SJSA1 (cell line): ENCODE measurements around the gene TAF5L. TPM values are rescaled to one million over a fixed set of nuclear protein-coding genes. Genes with fewer than 3 reads are reported as not detected.

Experiments used
- DNase-seq, 2 experiments: peaks; one replicate each; pipeline ENCODE4 v3.0.0-alpha.2; 2015 to 2020; ENCODE audit warnings: low spot score in 2 of 2, low read depth in 1 of 2
- H3K27ac ChIP-seq: fragments of 250-450 bp; sonication (Bioruptor Pico); 2 replicates; pipeline ENCODE4 v1.5.1; 2020; ENCODE audit warnings: mild to moderate bottlenecking, moderate library complexity
- H3K27me3 ChIP-seq: fragments of 250-450 bp; sonication (Bioruptor Pico); replicated peaks from 2 replicates; pipeline ENCODE4 v1.5.1; 2020; ENCODE audit warnings: mild to moderate bottlenecking, moderate library complexity
- H3K36me3 ChIP-seq: fragments of 250-450 bp; sonication (Bioruptor Pico); 2 replicates; pipeline ENCODE4 v1.5.1; 2020; ENCODE audit warnings: mild to moderate bottlenecking
- H3K4me1 ChIP-seq: fragments of 250-450 bp; sonication (Bioruptor Pico); replicated peaks from 2 replicates; pipeline ENCODE4 v1.6.1; 2021; ENCODE audit warnings: mild to moderate bottlenecking
- H3K4me3 ChIP-seq: fragments of 250-450 bp; sonication (Bioruptor Pico); 2 replicates; pipeline ENCODE4 v1.5.1; 2020; ENCODE audit warnings: mild to moderate bottlenecking
- H3K9me3 ChIP-seq: fragments of 250-450 bp; sonication (Bioruptor Pico); replicated peaks from 2 replicates; pipeline ENCODE4 v1.5.1; 2020; ENCODE audit warnings: mild to moderate bottlenecking
- total RNA-seq: library from RNA; depleted of rRNA; stranded (reverse); fragments of >200 nt; shearing (Covaris generic); gene quantifications from 2 replicates; pipeline ENCODE4 v1.2.3, GENCODE V29; 2014; rRNA removed

TAF5L gene
- total RNA-seq: 12.0 and 25.5 TPM in 2 replicates

DNA sequence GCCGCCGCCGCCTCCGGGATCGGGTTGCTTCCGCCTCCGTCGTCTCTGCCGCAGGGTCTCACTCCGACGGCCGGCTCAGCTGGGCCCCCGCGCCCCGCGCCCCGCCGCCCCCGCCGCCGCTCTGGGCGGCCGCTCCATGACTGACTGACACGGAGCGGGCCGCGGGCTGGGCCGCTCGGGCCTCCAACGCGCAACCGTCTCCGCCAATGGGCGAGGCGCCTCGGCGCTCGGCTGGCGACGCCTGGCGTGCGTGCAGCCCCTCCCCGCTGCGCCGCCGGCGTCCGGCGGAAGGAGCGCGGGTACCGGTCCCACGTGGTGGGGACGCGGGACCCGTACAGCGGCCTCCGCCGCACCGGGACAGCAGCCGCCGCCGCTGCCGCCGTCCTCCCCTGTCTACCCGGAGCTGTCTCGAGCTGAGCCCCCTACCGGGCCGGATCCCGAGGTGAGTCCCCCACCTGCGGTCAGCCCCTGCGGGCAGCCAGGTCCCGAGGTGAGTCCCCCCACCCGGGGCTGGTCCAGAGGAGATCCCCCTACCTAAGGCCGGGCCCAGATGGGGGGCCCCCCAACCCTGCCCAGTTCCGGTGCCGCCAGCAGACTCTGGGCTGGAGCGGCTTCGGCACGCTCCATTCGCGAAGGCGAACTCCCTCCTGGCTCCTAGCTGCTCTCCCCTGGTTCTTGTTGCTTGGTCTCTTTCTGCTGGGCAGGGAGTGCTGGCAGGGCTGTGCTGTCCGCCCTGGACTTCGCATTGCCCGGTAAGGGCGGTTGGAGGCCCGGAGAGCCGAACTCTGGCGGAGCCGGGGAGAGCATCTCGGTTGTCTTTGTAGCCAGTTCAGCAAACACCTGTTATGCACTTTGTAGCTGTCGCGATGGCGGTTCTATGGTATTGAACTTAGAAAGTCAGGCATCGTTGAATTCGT lies at the start of gene TAF5L, which contains the start of gene URB2:
Gene TAF5L, minus strand, starts transcription at position 208 of the 917 bp plus-strand sequence. CDS start 11,640 bp downstream, outside the sequence.
Gene URB2, plus strand, starts transcription at position 333 of the 917 bp plus-strand sequence. CDS start 1,387 bp downstream, outside the sequence.
- peaks cover 26% of the 10 kb centered on the region for H3K36me3 ChIP-seq
- H3K27ac ChIP-seq: peak within 1 kb of the TSS; percentile 58
- H3K4me1 ChIP-seq: peaks cover 16% of the 10 kb centered on the region
- peak; percentile 81 to 86 for DNase-seq
- H3K4me3 ChIP-seq: peak within 1 kb of the TSS; percentile 98
- H3K27me3 ChIP-seq: no peaks in the 10 kb centered on the region
- H3K9me3 ChIP-seq: peaks cover 3% of the 10 kb centered on the region; the same call in 1 of the 2 replicates

DNA sequence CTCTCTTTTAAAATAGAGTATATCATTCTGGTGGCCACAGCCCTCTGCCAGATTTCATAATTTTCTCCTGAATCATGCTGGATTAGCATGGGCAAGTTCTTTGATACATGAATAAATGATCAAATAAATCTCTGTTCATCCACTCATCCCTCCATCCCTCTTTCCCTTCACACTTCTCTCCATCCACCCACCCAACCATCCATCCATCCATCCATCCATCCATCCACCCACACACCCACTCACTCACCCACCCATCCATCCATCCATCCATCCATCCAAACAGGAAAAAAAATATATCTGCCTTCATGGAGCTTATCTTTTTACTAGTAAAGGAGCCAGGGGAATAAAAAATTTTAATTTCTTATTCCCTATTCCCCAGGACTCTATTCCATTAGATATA lies 49.5 kb upstream of the TAF5L start:
- H3K9me3 ChIP-seq: no peaks in the 10 kb centered on the region
- H3K36me3 ChIP-seq: no peaks in the 10 kb centered on the region
- peak in 1 of 2 experiments; percentile 3 for DNase-seq
- no peaks in the 10 kb centered on the region for H3K27me3 ChIP-seq
- no peaks in the 10 kb centered on the region for H3K4me1 ChIP-seq
- no peak overlapping the region for H3K27ac ChIP-seq
- no peak overlapping the region for H3K4me3 ChIP-seq

DNA sequence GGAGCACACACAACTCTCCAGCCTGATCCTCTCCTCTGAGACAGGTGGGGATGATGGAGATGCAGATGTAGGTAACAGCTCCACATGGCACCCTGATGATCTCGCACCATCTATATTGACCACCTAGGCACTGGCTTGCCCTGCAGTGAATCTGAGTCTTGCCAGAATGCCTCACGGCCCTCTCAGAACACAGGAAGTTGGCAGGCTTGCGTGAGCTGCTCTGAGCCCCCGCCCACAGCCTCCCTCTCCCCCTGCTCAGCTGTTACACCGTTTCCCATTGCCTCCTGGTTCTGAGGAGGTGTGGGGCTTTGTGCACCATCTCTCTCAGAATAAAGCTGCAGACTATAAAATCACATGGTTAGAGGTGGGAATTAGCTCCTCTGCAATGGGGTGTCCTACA lies 48.1 kb upstream of the TAF5L start:
- Histone ChIP-seq H3K36me3 (no peaks in the 10 kb centered on the region), H3K4me1 (no peaks in the 10 kb centered on the region), H3K27ac (no peak overlapping the region), H3K9me3 (no peaks in the 10 kb centered on the region), H3K27me3 (no peaks in the 10 kb centered on the region), H3K4me3 (no peak overlapping the region)
- peak in 1 of 2 experiments; percentile 13 for DNase-seq

DNA sequence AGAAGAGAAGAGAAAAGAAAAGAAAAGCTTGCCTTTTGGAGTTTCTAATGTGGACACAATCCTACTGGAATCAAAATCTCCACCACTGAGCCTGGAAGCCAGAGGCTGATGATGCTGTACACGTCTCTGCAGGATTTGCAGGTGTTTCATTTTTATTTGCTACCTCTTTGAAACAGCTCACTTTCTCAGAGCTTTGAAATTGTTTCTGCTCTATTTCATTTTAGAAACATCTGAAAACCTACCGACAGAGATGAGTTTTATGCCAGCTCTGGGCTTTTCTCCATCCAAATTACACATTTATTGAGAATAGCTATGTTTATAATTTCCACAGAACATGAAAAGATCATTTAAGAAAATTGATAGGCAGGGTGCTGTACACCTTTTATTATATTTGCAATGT lies 46.3 kb upstream of the TAF5L start:
- no peak for DNase-seq
- H3K36me3 ChIP-seq: no peaks in the 10 kb centered on the region
- no peaks in the 10 kb centered on the region for H3K9me3 ChIP-seq
- no peak overlapping the region for H3K4me3 ChIP-seq
- no peaks in the 10 kb centered on the region for H3K27me3 ChIP-seq
- no peaks in the 10 kb centered on the region for H3K4me1 ChIP-seq
- H3K27ac ChIP-seq: no peak overlapping the region

DNA sequence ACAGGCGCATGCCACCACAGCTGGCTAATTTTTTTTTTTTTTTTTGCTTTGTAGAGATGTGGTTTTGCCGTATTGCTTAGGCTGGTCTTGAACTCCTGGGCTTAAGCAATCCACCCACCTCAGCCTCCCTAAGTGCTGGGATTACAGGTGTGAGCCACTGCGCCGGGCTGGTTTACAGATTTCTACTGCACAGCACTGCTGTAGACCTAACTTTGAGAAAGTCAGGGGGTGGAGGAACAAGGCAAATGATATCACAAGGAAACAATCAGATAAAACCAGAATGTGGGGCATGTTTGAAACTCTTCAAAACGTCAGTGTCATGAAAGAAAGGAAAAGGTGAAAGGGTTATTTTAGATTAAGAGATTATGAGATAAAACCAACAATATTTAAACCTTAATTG lies 45.4 kb upstream of the TAF5L start:
- no peaks in the 10 kb centered on the region for H3K4me1 ChIP-seq
- H3K27me3 ChIP-seq: no peaks in the 10 kb centered on the region
- no peak overlapping the region for H3K4me3 ChIP-seq
- no peak overlapping the region for H3K27ac ChIP-seq
- no peaks in the 10 kb centered on the region for H3K9me3 ChIP-seq
- no peaks in the 10 kb centered on the region for H3K36me3 ChIP-seq
- DNase-seq: no peak

DNA sequence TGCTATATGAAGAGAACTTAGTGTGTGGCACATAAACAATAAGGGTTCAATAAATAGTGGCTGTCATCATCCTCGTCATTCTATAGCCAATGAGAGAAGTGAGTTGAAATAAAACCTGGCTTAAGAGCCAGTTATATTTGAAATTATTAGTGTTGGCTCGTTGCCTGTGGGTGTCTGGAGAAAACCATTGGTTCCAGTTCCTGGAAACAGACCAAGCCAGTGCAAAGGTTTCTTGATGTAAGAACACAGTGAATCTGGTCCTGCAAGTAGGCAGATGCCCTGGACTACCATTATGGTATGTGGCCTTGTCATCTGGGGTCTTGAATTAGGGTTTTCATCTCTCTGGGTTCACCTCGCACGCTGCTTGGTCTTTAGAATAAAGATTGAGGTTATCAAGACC lies 43.4 kb upstream of the TAF5L start:
- DNase-seq: no peak
- Histone ChIP-seq H3K27ac (no peak overlapping the region), H3K9me3 (no peaks in the 10 kb centered on the region), H3K4me1 (peaks cover under 1% of the 10 kb centered on the region), H3K36me3 (no peaks in the 10 kb centered on the region), H3K4me3 (no peak overlapping the region), H3K27me3 (no peaks in the 10 kb centered on the region)

DNA sequence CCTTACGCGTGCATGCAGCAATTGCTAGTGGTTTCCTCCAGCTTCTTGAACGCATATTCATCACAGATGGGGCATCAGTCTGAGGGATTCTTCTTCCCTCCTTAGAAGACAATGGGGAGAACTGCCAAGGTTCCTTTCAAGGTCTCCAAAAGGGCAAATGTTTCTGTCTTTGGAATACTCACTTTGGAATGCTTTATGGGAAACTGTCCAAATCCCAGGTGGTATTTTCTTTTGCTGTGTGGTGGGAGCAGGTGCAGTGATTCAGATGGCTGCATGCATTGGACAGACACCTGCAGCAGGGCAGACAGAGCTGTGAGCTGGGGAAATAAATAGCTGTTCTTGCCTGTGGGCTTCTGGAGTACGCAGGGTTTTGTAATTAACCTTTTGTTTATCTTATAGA lies 40.7 kb upstream of the TAF5L start:
- Histone ChIP-seq H3K4me1 (peaks cover 12% of the 10 kb centered on the region), H3K9me3 (no peaks in the 10 kb centered on the region), H3K27me3 (no peaks in the 10 kb centered on the region), H3K36me3 (peaks cover 5% of the 10 kb centered on the region; the same call in 1 of the 2 replicates), H3K27ac (no peak overlapping the region), H3K4me3 (no peak overlapping the region)
- DNase-seq: no peak

DNA sequence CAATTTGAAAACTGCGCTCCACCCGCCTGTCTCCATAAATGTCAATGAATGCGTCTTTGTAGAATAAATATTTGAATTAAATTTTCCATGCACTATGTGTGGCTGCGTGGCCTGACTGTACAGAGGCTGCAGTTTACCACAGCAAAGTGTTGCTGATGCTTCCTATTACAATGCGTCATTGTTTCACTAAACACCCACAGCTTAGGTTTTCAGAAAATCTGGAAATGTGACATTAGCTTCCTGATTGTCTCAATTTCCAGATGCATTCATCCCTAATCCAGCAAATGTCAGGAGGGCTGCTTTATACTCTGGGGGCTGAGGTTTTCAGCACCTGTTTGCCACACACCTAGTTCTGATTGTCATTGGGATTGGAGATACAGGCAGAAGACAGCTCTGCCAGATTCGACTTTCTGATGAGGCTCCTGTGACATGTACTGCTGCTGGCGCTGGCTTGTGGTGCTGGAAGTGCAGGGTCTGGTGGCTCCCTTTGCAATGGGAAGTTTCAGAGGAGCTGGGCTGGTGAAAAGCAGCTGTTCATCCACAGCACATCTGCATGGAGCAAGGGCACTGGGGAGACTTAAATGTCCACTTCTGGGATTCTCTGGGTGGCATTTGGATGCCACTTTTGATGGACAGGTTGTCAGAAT lies 40.1 kb upstream of the TAF5L start:
- Histone ChIP-seq H3K27ac (no peak overlapping the region), H3K4me1 (peaks cover 12% of the 10 kb centered on the region), H3K27me3 (no peaks in the 10 kb centered on the region), H3K4me3 (no peak overlapping the region), H3K36me3 (peaks cover 11% of the 10 kb centered on the region), H3K9me3 (no peaks in the 10 kb centered on the region)
- DNase-seq: no peak

DNA sequence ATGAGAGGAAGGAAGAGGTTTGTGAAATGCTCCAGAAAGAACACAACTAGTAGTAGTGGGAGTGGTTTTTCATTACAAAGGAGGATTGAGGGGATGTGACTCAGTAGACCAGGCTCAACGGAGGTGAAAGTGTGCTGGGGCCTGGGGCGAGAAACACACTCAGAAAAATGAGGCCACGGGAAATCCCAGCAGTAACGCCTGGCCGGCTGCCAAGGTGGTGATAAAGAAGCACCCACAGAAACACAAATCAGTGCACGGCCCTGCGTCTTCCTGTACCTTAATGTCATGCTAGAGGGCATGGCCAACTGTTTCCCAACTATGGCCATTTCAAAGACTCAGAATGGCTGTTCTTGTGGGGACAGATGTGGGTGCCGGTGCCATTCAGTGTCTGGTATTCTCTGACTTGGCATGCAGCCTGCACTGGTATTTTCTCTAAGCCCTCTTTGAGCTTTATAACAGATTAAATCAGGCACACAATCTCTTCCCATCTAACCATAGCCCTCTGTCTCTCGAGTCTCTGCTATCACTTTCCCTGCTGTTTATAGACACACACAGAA lies 38.3 kb upstream of the TAF5L start:
- peak; percentile 44 to 63 for DNase-seq
- H3K27me3 ChIP-seq: no peaks in the 10 kb centered on the region
- no peak overlapping the region for H3K27ac ChIP-seq
- peaks cover 18% of the 10 kb centered on the region for H3K36me3 ChIP-seq
- peaks cover 12% of the 10 kb centered on the region for H3K4me1 ChIP-seq
- H3K9me3 ChIP-seq: no peaks in the 10 kb centered on the region
- no peak overlapping the region for H3K4me3 ChIP-seq

DNA sequence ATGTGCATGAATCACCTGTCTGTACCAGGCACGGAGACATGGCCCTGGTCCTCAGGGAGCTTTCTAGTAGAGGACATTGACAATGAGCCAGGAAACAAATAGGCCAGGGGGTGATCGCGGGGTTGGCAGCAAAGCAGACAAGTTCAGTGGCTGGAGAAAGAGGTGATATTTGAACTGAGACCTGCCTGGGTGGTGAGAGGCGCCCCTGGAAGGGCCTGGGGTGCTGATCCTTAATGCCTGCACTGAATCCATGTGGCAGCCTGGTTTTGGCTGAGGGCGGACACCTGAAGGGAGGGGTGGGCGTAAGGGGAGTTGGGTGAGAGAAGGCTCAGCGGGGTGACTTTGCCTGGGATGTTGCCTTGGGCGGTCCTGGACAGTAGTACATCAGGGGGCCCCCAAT lies 36.0 kb upstream of the TAF5L start:
- H3K4me1 ChIP-seq: peaks cover 12% of the 10 kb centered on the region
- no peaks in the 10 kb centered on the region for H3K9me3 ChIP-seq
- H3K27me3 ChIP-seq: no peaks in the 10 kb centered on the region
- H3K36me3 ChIP-seq: peaks cover 34% of the 10 kb centered on the region
- no peak overlapping the region for H3K27ac ChIP-seq
- H3K4me3 ChIP-seq: no peak overlapping the region
- DNase-seq: no peak

DNA sequence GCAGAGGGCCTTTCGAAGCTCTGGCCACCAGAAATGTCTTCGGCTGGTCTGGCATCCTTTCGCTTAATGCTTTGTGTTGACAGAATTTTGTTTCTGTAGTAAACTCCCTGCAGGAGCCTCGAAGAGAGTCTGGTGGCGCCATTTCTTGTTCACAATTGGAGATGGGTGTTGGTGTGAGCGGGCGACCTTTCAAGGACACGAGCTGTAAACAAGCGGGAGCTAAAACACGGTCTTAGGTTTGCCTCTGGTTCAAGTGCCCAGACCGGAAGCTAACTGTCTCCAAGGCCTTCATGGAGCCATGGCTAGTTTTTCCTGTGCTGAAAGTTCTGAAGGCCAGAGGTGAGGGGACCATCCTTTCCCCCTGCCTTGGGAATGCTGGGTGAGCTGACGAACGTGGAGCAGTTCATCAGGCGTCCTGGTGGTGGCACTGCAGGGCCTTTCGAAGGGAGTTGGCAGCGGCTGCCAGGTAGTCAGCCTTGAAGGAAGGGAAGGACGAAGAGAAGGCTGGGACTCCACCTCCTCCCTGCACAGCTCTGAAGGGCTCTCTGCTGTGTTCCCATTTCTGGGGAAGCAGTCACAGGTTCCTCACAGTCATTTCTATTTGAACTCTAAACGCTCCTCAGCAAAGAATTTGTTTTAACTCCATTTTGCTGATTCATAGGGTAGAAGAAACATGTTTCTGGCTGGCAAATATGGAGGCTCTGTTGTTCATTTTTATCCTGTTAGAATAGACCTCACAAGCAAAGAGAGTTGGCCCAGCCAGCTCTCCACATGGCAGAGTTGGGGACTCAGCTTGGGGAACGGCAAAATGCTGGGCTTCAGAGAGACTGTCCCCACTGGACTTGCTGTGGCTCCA lies 35.3 kb upstream of the TAF5L start:
- no peaks in the 10 kb centered on the region for H3K27me3 ChIP-seq
- H3K36me3 ChIP-seq: peaks cover 40% of the 10 kb centered on the region
- no peak overlapping the region for H3K4me3 ChIP-seq
- no peaks in the 10 kb centered on the region for H3K9me3 ChIP-seq
- peaks cover 12% of the 10 kb centered on the region for H3K4me1 ChIP-seq
- DNase-seq: peak; percentile 52 to 73
- H3K27ac ChIP-seq: no peak overlapping the region

DNA sequence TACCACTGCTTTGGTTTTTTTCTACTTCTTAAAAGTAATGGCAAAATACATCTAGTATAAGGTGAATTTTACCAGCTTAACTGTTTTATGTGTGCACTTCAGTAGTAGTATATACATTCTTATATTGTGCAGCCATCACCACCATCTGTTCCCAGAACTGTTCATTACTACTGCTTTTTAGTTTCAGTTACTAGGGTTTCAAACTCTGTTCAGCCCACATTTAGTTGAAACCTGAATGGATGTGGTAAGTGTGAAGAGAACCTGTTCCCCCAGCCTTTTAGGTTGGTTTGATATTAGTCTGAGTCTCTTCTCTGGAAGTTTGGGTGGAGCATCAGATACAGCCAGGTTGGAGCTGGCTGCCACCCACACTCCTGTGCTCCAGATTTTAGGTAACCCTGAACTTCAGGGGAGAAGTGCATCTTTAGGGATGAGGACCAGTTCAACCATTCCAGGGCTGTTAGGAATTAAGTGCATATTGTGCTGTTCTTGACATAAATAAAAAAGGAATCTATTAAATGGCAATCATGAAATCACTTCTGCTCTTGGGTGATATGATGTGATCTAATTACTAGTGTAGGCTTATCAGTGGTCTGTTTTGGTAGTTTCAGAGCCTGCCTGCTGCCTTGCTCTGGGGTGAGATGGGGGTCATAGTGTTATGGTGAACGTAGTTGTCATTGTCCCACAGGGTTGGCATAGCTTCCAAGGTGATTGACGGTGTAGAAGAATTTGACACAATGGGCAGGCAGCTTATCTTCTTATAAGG lies 32.3 kb upstream of the TAF5L start:
- H3K4me3 ChIP-seq: no peak overlapping the region
- H3K9me3 ChIP-seq: no peaks in the 10 kb centered on the region
- H3K27ac ChIP-seq: no peak overlapping the region
- H3K36me3 ChIP-seq: peaks cover 67% of the 10 kb centered on the region
- H3K4me1 ChIP-seq: no peaks in the 10 kb centered on the region; the same call in 1 of the 2 replicates
- DNase-seq: no peak
- no peaks in the 10 kb centered on the region for H3K27me3 ChIP-seq
